Activated CD4-positive, alpha-beta T cell treated with anti-CD3 and anti-CD28 coated beads for 4 hours (primary cell): ENCODE data around the gene PCDHGC4.

Experiments used
- DNase-seq, 2 donors: peaks; one replicate each; pipeline ENCODE4 v3.0.0-alpha.2; 2020

Gene PCDHGC4

GRCh38 chr5:141512911-141513626 is 28.2 kb downstream of the PCDHGC4 start:
- peak; percentile 22 to 39 for DNase-seq

- peak; percentile 70 to 80 for DNase-seq
These were observed 28.9 kb downstream of the PCDHGC4 start for GRCh38 chr5:141513627-141514329.

GRCh38 chr5:141514330-141515133 is 29.7 kb downstream of the PCDHGC4 start:
- no peak for DNase-seq

- no peak for DNase-seq
These were observed 30.3 kb downstream of the PCDHGC4 start for GRCh38 chr5:141515141-141515540.

DNA sequence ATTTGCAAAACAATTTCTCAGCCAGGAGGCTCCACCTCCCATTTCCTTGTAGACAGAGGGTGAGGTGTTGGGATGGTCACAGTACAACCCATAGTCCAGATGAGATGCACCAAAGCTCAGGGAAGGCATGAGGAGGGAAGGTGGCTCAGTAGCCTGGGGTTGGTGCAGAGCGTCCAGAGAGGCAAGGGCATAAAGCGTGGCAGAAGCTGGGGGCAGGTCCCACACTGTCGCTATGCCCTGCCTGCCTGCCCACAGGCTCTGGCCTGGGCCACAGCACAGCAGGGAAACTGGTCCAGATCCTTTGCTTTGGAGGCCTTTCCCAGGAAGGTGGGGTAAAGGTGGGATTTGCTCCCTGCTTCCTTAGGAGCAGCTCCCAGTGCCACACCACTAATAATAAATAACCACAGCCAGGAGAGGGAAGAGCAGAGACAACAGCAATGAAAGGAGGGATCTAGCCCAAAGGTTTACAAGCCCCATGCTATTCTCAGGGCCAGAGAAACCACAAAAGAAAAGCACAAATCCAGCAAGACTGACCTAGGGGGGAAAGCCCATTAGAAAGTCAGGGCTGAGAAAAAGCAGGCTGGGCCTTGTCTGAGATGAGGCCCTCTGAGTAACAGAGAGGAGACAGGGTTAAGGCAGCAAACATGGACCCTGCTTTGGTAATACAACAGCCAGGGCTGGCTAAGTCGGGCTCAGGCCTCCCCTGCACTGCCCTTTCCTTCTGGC is 31.3 kb downstream of the PCDHGC4 start:
- DNase-seq: no peak

DNA sequence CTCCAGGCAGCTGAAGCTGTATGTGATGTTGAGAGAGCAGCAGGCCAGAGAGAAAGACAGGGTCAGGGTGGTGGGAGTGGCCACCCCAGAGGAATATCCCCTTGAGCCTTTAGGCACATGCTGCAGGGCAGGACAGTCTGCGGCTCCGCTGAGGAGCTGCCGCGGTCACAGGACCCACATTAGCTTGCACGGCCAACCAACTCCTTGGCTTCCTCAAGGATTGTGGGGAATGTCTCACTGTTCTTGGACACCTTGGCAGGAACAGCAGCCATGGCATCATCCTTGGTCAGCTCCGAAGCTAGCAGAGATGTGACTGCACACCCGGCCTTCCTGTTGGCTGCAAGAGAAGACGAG is 31.8 kb downstream of the PCDHGC4 start:
- no peak for DNase-seq

DNA sequence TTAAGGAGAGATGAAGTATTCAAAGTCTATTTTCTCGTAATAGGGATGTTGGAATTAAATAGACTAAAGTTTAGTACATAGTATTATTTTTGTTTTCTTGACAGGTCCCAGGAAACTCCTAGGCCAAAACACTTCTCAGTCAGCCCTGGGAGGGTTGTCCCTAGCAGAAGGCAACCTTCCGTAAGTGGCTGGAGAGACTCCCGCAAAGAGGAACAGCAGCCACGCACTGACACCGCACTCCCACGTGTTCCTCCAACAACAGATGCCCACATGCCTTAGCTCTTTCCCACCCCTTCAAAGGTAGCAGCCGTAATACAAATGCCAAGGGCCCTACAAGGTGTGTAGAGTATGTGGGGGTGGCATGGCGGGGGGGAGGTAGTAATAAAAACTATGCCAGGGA is 32.5 kb downstream of the PCDHGC4 start:
- DNase-seq: no peak

DNA sequence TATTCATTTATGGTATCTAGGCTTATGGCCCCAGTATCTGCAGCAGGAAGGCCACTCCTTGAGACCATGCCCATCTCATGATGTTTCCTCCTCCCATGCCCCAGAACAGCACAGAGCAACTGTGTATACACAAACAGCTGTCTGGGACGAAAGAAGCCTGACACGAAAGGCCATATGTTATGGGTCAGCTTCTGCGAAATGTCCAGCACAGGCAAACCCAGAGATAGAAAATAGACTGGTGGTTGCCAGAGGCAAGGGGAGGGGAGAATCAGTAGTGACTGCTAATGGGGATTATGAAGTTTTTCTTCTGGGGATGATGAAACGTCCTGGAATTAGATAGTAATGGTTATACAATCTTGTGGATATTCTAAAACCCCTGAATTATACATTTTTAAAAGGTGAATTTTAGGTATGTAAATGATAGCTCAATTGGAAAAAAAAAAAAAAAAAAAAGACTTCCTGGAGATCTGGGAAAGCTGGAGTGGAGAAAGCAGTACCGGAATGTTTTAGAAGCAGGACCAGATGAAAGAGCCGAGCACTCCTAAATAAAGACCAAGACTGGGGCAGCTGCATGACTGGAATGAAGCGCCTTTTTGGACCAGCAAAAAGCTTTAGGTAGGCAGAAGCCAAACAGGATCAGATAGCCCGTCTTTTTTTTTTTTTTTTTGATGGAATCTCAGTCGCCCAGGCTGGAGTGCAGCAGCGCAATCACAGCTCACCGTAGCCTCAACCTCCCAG is 33.2 kb downstream of the PCDHGC4 start:
- no peak for DNase-seq

GRCh38 chr5:141518618-141519015 is 33.8 kb downstream of the PCDHGC4 start:
- no peak for DNase-seq

DNA sequence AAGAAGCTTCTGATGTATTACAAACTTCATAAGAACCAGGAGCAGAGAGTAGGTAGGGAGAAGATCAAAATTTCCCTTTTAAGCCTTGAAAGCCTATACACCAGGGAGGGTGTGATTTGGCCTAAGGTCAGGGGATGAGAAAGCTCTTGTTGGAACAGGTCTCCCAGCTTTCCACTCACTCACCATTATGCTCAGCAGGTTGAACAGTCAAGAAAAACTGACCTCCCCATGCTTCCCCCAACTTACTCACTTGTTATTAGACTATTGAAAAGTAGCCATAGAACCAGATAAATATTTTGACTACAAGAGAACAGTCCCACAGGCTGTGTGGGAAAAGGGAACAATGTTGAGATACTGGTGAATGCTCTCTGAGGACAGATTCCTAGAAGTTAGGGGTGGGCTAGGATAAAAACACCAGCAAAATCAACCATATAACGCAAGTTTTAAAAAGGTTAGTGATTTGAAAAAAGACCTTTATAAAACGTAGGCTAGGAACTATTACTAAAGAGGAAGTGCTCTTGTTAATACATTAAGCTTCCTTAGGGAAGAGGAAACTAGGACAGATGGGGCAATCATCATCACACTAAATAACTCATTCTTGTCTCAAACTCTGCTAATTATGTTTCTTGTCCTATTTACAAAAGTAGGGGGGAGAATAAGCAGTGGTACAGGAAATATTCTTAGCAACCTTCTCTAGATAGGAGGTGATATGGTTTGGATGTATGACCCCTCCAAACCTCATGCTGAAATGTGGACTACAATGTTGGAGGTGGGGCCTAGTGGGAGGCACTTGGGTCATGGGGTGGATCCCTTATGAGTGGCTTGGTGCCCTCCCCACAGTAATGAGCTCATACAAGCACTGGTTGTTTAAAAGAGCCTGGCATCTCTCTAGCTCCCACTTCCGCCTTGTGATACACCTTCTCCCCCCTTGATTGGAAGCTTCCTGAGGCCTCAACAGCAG is 35.1 kb downstream of the PCDHGC4 start:
- DNase-seq: no peak

DNA sequence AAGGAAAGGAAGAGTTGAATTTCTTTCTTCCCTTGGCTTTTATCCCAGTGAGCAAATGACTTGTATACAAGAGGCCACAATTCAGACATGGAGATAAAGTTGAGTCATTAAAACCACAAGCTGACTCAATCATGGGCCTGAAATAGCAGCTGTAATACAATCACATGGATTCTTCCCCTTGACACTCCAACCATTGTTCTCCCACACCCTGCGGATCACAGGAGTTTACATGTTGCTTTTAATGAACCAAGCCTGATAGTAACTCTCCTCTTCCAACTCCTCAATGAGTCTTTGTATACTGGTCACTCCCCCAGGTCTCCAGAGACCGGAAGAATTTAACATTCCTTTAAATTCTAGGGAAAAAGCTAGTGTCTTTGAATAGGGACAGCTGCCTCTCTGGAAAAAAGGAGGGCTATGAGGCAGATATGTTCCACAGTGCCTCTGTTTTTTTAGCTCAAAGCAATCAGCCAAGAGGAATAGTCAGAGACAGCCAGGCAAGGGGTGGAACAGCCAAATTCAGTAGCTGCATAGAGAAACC is 36.5 kb downstream of the PCDHGC4 start:
- DNase-seq: no peak

GRCh38 chr5:141522301-141522700 is 37.5 kb downstream of the PCDHGC4 start:
- no peak for DNase-seq

DNA sequence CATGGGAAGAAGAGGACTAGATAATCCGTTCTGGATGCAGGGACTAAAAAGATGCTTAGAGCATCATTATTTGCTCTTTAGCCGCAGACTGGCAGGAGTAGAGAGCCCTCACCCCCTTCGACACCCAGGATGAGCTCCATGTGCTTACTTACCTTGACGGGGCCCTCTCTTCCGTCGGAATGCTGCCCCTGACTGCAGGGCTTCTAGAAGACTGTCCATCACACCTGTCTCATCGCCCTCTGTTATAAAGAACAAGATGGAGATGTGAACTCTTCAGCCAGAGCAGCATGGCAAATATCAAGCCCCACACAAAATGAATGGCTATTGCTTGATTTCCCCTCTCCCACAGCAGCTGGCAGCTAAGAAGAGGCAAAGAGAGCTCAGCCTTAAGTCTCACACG is 39.2 kb downstream of the PCDHGC4 start:
- DNase-seq: no peak

DNA sequence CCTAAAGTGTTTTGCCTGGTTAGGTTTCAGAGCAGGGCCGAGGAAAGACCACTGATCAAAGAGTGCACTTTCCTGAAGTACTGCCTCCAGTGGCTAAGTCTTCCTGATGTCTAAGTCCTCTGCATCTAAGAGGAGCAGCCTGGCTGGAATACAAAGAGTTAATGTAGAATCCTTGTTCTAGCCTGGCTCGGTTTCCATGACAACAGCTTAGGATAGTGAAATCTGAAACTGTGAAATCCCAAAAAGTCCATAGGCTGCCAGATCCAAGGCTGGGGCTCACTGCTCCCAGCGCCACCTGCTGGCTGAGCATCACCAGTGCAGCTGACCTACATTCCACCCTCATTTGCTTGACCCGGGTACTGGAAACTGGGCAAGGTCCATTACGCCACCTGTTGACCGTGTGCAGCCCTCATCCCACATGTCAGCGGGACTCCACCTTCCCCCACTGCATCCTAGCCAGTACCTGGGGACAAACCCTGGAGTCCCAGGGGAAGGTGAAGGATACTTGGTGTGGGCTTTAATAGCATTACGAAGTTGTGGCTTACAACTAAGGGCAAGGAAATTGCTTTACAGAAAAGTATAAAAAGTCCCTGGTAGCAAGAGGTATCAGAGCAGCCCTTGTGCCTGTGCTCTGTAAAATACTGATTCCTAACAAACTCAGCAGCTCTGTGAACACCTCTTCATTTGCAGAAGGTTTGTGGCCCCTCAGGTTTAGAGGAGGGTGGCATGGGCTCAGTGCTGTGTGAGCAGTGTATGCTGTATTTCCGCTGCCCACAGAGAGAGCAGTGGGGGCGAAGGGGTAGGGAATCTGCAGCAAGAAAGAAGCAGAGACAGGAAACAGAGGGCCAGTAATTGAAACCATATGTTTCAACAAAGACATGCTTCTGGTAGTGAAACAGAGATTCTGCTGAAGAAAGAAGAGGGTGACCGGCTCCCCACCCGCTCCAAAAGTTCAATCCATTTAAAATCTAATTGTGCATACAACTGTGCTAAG is 40.1 kb downstream of the PCDHGC4 start:
- peak; percentile 39 to 44 for DNase-seq

- no peak for DNase-seq
These were observed 40.8 kb downstream of the PCDHGC4 start for GRCh38 chr5:141525653-141526052.

GRCh38 chr5:141527426-141527825 is 42.6 kb downstream of the PCDHGC4 start:
- no peak for DNase-seq

DNA sequence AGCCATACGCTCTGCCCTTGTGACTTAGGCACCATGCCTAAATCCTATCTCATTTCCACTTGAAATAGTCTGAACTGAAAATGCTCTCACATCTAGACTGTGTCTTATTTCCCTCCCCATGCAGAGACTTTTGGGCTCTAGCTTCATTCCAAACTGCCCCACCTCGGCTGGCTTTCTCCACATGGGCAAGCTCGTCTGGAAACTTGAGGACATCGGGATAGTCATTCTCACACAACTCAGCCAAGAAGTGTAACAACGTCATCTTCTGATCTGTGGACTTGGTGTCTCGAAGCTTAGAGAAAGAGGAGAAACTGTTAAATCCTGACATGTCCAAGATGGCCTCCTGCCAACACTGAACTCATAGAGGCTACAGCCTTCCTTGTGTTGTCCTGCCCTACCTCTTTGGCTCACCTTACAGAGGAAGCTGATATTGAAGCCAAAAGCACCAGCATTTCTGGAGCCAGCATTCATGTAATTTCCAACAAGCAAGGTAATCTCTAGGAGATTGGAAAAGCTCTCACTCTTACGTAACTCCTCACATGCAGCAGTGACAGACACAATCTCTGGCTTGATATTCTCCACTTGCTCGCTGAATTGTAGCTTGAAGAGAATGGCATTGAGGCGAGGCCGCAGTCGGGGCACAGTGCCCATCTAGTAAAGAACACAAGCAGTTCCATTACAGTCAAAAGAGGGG is 43.6 kb downstream of the PCDHGC4 start:
- no peak for DNase-seq

GRCh38 chr5:141529002-141529401 is 44.2 kb downstream of the PCDHGC4 start:
- no peak for DNase-seq

- no peak for DNase-seq
These were observed 45.0 kb downstream of the PCDHGC4 start for GRCh38 chr5:141529873-141530272.
